Measurements from ENCODE around the gene COPA.

The COPA gene

GRCh38 chr1:160261893-160262794 is 80.9 kb downstream of the COPA start, which contains the start of gene DCAF8:
DCAF8 (minus strand) TSS chr1:160262549; CDS start chr1:160244008, 18,541 bp downstream.
- DNase-seq: peak; percentile 81

GRCh38 chr1:160261556-160261892 is 81.5 kb downstream of the COPA start:
- DNase-seq: no peak

GRCh38 chr1:160260406-160261382 is 82.4 kb downstream of the COPA start:
- DNase-seq: no peak

GRCh38 chr1:160258177-160258798 is 84.8 kb downstream of the COPA start:
- DNase-seq: no peak

- DNase-seq: no peak
These were observed 85.5 kb downstream of the COPA start for GRCh38 chr1:160257411-160258015.

GRCh38 chr1:160256396-160257046 is 86.5 kb downstream of the COPA start:
- no peak for DNase-seq

- DNase-seq: no peak
These were observed 87.2 kb downstream of the COPA start for GRCh38 chr1:160255781-160256300.

- DNase-seq: no peak
These were observed 91.1 kb downstream of the COPA start for GRCh38 chr1:160251687-160252526.

- DNase-seq: no peak
These were observed 92.0 kb downstream of the COPA start for GRCh38 chr1:160251011-160251410.

- no peak for DNase-seq
These were observed 96.0 kb downstream of the COPA start for GRCh38 chr1:160247053-160247452.

- DNase-seq: no peak
These were observed 97.6 kb downstream of the COPA start for GRCh38 chr1:160245434-160245833.

GRCh38 chr1:160244209-160244608 is 98.8 kb downstream of the COPA start:
- no peak for DNase-seq

- no peak for DNase-seq
These were observed 99.3 kb downstream of the COPA start for GRCh38 chr1:160243767-160244166.

- DNase-seq: no peak
These were observed 103.3 kb downstream of the COPA start for GRCh38 chr1:160239582-160240299.
